ENCODE results near the gene MYO5B.

MYO5B gene

DNA sequence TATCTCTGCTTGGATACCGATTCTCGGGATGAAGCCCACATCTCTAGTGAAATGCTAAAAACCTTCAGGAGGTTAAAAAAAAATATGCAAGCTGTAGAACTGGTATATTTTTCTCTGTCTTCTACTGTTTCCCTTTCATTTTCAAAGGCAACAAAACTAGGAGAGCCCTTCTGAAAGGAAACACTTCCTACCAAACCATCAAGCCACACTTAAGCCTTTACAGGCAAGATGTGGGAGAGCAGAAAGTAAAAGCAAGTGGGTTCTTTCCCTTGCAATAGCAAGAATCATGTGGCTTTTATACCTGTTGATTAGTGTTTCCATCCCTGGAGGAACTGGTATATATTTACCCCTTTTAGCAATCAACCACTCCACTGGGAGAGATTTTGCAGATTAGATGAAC is 233.7 kb downstream of the MYO5B start:
- no peak for DNase-seq

- DNase-seq: no peak
These were observed 234.6 kb downstream of the MYO5B start for GRCh38 chr18:49960376-49960775.

DNA sequence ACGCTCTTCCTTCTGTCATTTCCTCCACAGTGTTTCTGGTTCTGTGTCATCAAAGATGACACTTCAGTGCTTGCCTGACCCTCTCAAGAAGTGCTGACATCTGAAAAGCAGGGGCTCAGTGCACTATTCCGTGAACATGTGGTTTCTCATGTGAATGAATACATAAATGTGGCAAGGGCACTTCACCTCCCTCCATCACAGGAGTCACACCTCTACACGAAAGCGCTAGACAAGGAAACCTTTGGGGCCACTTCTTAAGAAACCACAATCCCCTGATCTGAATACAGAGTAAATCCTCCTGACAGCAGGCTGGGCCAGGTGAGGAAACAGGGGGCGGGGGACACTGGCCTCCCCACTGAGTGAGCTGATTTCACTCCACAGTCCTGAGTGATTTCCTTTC is 235.8 kb downstream of the MYO5B start:
- peak; percentile 6 for DNase-seq

- DNase-seq: no peak
These were observed 239.7 kb downstream of the MYO5B start for GRCh38 chr18:49955263-49955662.

GRCh38 chr18:49953391-49953790 is 241.6 kb downstream of the MYO5B start:
- DNase-seq: no peak

- DNase-seq: no peak
These were observed 245.0 kb downstream of the MYO5B start for GRCh38 chr18:49949951-49950395.

DNA sequence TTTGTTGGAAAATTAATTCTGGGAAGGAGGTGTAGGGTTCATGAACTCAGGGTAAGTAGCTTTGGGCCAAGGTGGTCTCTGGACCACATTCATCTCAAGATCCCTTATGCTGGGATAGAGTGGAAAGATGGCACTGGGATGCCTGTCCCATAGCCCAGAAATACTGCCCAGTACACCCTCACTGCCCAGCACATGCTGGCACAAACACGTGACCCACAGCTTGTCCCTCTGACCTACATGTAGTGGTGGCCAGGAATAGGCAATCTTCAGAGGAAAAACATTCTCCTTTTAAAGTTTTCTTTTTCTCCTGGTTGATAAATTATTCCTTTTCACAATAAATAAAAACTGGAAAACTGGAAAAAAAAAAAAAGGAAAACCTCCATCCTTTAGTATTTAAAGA is 246.0 kb downstream of the MYO5B start:
- DNase-seq: no peak

DNA sequence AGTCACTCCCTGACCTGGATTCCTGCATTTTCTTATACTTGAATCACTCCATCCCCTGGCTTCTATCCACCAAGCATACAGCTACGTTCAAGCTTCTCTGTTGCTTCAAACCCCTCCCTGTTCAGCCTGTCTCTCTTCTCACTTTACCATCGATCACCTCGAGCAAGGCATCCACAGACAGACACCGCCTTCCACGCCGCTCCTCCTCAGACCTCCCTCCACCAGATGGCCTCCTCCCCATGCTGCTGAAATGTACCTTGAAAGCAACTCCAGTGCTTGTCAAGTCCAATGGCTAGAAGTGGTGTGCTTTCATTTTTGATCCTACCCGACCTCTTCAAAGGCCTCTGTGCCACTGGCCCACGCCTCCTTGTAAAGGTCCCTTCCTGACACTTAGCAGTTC is 250.3 kb downstream of the MYO5B start:
- DNase-seq: peak; percentile 27

DNA sequence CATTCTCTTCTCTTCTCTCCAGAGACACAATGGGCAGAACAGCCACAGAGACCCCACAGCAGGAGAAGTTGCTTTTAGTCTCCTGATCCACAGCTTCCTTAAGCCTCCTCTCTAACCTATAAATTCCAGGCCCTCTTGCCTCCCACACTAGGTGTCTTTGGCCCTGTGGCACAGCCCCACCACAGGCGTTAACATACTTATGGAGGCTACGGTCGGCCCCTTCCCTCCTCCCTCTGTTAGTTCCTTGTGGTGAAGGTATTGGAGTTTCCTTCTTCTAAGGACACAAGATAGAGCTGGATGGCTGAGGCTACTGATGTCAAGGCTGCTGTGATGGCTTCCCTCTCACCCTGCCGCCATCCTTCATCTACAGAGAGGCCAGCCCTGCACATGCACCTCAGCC is 258.1 kb downstream of the MYO5B start:
- DNase-seq: no peak

DNA sequence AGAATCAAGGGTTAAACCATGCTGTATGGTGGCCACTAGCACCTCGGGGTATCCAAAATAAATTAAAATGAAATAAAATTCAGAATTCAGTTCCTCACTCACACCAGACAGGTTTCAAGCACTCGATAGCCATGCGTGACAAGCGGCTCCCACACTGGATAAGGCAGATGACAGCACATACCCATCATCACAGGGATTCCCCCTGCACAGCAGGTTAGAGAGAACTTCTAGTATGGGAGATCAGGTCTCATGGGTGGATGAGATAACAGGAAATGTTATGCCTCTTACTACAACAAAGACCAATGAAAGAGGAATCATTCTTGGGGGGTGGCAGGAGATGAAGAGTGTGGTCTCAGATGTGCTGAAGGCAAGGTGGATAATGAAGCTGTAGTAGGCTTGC is 259.7 kb downstream of the MYO5B start:
- DNase-seq: no peak

- peak; percentile 61 for DNase-seq
These were observed 260.5 kb downstream of the MYO5B start for GRCh38 chr18:49934457-49934856.

GRCh38 chr18:49933530-49934128 is 261.3 kb downstream of the MYO5B start:
- no peak for DNase-seq

DNA sequence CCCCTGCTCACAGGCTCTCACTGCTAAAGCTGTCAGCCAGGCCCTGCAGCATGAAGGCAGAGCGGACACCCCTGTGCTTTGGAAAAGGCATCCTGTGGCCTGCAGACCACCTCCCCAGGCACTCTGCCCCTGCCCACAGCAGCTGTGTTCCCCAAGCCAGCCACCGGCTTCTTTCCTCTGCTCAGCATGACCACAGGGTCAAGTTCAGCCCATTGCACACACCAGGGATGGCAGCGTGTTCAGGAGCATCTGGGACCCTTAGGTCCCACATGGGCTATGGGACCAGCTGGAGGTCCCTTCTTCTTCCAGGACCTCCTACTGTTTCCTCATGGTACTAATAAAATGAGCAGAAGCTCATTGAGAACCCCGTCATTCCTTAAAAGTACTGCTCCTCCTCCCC is 263.2 kb downstream of the MYO5B start:
- DNase-seq: peak; percentile 52

DNA sequence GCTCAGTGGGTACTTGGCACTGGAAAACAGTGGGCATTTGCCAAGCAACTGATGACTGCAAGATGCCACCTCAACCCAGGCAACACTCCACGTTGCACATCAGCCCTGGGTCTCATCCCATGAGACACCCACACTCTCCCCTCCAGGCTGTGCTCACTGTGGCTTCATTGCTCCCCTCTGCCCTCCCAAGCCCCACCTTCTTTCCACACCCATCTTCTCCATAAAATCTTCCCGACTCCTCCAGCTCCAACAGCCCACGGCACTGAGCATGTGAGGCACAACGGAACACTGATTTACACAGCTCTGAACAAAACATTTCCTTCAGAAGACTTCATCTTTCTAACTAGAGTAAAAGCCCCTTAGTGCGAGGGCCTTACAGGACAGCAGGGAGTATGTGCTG is 263.8 kb downstream of the MYO5B start:
- no peak for DNase-seq

- no peak for DNase-seq
These were observed 268.7 kb downstream of the MYO5B start for GRCh38 chr18:49926106-49926745.

DNA sequence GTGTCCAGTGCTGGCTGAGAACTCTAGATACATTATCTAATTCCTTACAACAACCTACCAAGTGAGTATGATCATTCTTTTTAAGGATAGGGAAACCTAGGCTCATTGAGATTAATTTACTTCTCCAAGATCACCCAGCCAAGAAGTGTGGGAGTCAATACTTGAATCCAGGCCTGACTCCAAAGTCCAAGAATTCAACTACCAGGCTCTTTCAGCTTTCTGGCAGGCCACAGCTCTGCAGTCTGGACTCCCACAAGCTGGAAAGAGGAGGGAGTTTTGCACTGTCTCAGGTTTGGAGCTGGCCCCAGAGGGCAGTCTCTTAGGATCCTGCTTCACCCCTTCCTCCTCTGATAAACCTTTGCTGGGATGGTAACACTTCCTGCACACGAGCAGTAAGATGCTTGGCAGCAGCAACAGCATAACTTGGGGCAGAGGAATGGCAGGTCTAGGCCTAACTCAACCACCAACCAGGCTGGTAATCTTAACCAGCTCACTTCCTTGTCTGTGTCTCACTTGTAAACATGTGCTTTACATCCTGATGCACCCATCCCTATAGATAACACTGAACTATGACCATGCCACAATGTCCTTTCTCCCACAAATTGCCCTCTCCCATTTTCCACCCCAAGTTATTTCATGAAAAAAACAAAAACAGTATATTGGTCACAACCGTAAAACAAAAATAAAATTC is 270.5 kb downstream of the MYO5B start:
- DNase-seq: no peak

GRCh38 chr18:49922228-49922627 is 272.7 kb downstream of the MYO5B start:
- no peak for DNase-seq

DNA sequence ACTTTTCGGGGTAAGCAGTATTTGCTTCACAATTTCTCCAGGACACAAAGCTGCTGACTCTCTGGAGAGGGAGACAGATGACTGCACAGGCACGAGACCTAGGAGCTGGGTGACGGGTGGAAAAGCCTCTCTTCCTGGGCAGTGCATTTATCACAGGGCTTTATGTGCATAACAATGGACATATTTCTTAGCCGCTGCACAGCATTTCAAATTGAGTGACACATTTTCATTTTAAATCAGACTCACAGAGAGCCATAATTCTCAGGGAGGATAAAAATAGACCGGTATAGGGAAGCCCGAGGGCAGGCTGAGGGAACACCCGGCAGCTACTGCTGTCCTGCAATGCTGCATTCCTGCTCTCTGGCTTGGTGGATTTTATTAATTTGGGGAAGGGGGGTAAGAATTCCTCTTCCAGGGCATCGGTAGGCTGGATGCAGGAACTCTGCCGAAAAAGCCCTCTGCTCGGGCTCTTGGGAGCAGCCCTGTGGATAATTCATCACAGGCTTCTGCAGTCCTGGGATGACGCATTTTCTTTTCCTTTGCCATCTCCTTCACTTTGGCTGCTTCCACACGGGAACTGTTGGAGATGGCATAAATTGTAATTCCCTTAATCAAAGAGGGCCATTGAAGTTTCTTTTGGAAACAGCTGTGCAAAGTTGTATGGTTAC is 273.5 kb downstream of the MYO5B start:
- DNase-seq: peak; percentile 60

DNA sequence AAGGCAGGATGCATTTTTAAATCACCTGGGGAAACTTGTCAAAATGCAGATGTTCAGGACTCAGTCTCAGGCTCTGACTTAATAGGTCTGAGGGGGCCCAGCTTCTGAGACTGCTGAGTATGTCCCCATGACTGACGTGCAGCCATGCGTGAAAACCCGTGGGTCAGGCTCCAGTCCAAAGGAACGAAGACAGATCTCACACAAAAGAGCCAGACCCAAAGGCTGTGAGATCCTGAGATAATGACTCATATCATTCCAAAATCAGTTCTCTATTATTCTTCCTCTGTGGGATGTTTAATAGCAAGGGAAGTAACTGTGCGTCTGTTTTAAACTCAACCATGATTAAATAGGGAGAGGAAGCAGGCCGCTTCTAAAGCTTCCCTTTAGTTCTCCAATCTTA is 274.2 kb downstream of the MYO5B start:
- peak; percentile 70 for DNase-seq

DNA sequence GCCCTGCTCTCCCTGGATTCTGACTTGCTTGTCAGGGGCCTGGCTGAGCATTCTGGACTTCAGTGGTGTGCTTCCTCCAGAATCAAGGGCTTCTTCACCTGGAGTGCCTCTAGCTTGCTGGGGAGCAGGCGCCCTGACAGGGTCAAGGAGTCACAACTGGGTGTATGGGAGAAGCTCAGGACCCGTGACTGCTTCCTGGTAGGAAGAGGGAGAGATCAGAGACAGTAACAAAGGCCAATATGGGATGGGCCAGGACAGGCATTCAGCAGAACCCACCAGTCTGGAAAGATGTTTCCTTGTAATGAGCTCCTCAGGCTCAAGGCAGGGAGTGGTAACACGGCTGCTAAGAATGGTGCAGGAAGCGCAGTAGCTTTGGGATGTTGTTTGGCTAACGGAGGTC is 277.2 kb downstream of the MYO5B start:
- DNase-seq: no peak

DNA sequence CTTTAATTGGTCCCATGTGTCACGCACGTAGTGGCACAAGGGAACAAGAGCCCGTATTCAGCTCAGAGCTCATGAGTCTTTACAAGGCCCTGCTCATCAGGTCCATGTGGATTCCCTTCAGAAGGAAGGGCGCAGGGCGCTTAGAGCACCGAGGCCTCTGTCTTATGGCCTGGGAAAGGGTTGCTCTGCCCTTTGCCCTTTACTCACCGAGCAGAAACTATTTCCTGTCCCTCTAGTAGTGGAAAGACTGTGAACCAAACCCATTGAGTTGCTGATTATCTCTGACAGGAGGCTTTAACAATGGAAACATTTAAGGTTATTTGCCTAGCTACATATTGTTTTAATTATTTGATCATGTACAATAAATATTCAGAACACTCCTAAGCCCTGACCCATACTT is 279.6 kb downstream of the MYO5B start:
- no peak for DNase-seq

DNA sequence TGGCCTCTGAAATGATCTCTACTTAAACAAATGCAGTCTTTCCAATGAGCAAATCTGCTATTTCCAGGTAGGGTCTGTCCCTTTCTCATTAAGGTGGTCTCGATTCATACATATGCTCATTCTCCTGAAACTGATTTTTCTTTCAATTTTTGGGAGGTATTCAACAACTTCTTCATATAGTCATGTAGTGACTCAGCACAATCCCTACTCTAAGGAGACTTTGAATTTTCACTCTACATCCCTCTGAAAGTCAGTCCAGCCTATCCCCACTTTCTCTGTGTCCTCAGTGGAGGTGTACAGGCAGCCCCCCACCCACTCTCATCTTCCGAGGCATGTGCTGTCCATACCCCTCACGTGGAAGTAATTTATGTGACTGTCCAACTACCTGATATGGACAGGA is 281.7 kb downstream of the MYO5B start:
- DNase-seq: no peak

GRCh38 chr18:49911427-49911826 is 283.5 kb downstream of the MYO5B start:
- DNase-seq: peak; percentile 46

DNA sequence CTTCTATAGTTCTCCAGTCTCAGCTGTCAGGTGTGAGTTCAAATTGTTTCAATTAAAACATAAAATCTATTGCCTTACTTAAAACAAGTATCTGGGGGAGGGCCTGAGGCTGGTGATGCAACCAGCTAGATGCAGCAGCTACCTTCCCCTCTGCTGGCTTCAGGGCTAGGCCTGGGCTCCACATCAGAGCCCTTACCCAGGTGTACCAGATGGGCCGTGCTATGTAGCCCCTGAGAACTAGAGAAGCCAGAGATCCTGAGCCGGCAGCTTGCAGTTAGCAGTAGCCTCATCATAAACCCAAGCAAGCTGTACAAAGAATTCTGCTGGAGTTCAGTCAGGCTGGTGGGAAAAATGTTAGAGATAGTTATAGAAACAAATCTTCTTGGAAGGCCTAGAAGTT is 284.0 kb downstream of the MYO5B start:
- no peak for DNase-seq

Measured in retina (tissue), 1 donor.